ENCODE results near the gene NALCN. TPM values are rescaled to one million over a fixed set of nuclear protein-coding genes. Genes with fewer than 3 reads are reported as not detected.

NALCN gene
- total RNA-seq, 1 donor from 2014 or later, result 0.81 TPM

GRCh38 chr13:101308247-101309013, 107.9 kb downstream of the NALCN start:
- no peak for TF ChIP-seq CTCF (IDR thresholded peaks at IDR 0.05; ENCODE audit: partially characterized antibody, unreplicated experiment)
- Mint-ChIP-seq H3K27ac (ENCODE audit: unreplicated experiment) (no peak overlapping the region), H3K4me1 (ENCODE audit: low read depth, unreplicated experiment) (peaks cover 3% of the 10 kb centered on the region), H3K27me3 (ENCODE audit: unreplicated experiment) (no peaks in the 10 kb centered on the region), H3K4me3 (ENCODE audit: unreplicated experiment) (no peak overlapping the region), H3K9me3 (ENCODE audit: unreplicated experiment) (peaks cover 1% of the 10 kb centered on the region), H3K36me3 (ENCODE audit: unreplicated experiment) (no peaks in the 10 kb centered on the region)
- DNase-seq, result no peak

- Mint-ChIP-seq H3K36me3 (ENCODE audit: unreplicated experiment) (no peaks in the 10 kb centered on the region), H3K27ac (ENCODE audit: unreplicated experiment) (no peak overlapping the region), H3K9me3 (ENCODE audit: unreplicated experiment) (no peaks in the 10 kb centered on the region), H3K4me1 (ENCODE audit: low read depth, unreplicated experiment) (peaks cover 6% of the 10 kb centered on the region), H3K4me3 (ENCODE audit: unreplicated experiment) (no peak overlapping the region), H3K27me3 (ENCODE audit: unreplicated experiment) (no peaks in the 10 kb centered on the region)
- TF ChIP-seq CTCF (IDR thresholded peaks at IDR 0.05; ENCODE audit: partially characterized antibody, unreplicated experiment), result no peak
- DNase-seq, result no peak
These were observed 109.1 kb downstream of the NALCN start for GRCh38 chr13:101307181-101307701.

GRCh38 chr13:101306773-101307172, 109.5 kb downstream of the NALCN start:
- H3K9me3 Mint-ChIP-seq (ENCODE audit: unreplicated experiment), result no peaks in the 10 kb centered on the region

GRCh38 chr13:101305981-101306411, 110.3 kb downstream of the NALCN start:
- no peak overlapping the region for H3K27ac Mint-ChIP-seq (ENCODE audit: unreplicated experiment)
- peaks cover 6% of the 10 kb centered on the region for H3K4me1 Mint-ChIP-seq (ENCODE audit: low read depth, unreplicated experiment)
- no peaks in the 10 kb centered on the region for H3K36me3 Mint-ChIP-seq (ENCODE audit: unreplicated experiment)
- H3K4me3 Mint-ChIP-seq (ENCODE audit: unreplicated experiment), result no peak overlapping the region
- no peaks in the 10 kb centered on the region for H3K27me3 Mint-ChIP-seq (ENCODE audit: unreplicated experiment)
- H3K9me3 Mint-ChIP-seq (ENCODE audit: unreplicated experiment), result no peaks in the 10 kb centered on the region
- DNase-seq, result peak; percentile 35
- no peak for TF ChIP-seq CTCF (IDR thresholded peaks at IDR 0.05; ENCODE audit: partially characterized antibody, unreplicated experiment)

More at GRCh38 chr13:101306773-101307172, 109.5 kb downstream of the NALCN start:
- no peaks in the 10 kb centered on the region for H3K36me3 Mint-ChIP-seq (ENCODE audit: unreplicated experiment)
- no peak for TF ChIP-seq CTCF (IDR thresholded peaks at IDR 0.05; ENCODE audit: partially characterized antibody, unreplicated experiment)
- H3K4me1 Mint-ChIP-seq (ENCODE audit: low read depth, unreplicated experiment), result peaks cover 6% of the 10 kb centered on the region
- no peak overlapping the region for H3K4me3 Mint-ChIP-seq (ENCODE audit: unreplicated experiment)
- no peak overlapping the region for H3K27ac Mint-ChIP-seq (ENCODE audit: unreplicated experiment)
- H3K27me3 Mint-ChIP-seq (ENCODE audit: unreplicated experiment), result no peaks in the 10 kb centered on the region
- no peak for DNase-seq

- H3K9me3 Mint-ChIP-seq (ENCODE audit: unreplicated experiment), result no peaks in the 10 kb centered on the region
- peaks cover 8% of the 10 kb centered on the region for H3K4me1 Mint-ChIP-seq (ENCODE audit: low read depth, unreplicated experiment)
- H3K36me3 Mint-ChIP-seq (ENCODE audit: unreplicated experiment), result no peaks in the 10 kb centered on the region
- no peak overlapping the region for H3K27ac Mint-ChIP-seq (ENCODE audit: unreplicated experiment)
- H3K4me3 Mint-ChIP-seq (ENCODE audit: unreplicated experiment), result no peak overlapping the region
- TF ChIP-seq CTCF (IDR thresholded peaks at IDR 0.05; ENCODE audit: partially characterized antibody, unreplicated experiment), result no peak
- no peak for DNase-seq
- H3K27me3 Mint-ChIP-seq (ENCODE audit: unreplicated experiment), result no peaks in the 10 kb centered on the region
These were observed 112.8 kb downstream of the NALCN start for GRCh38 chr13:101303521-101303920.

Data from glutamatergic neuron (in vitro differentiated cells).